Measurements from ENCODE around the gene MAPK7. TPM values are rescaled to one million over a fixed set of nuclear protein-coding genes. Genes with fewer than 3 reads are reported as not detected.

Gene MAPK7
- total RNA-seq, 2 experiments from 2014 or later = 40.6 to 41.4 TPM

- peaks cover 13% of the 10 kb centered on the region for H3K27me3 Mint-ChIP-seq
- CTCF ChIA-PET = interaction anchor here (1.6 kb wide), 1 partner anchor 10 kb away, joined by 5 read pairs; the partner anchor contains the start of gene MAPK7
- no peak for DNase-seq
- H3K4me3 Mint-ChIP-seq = no peak overlapping the region
- peaks cover 14% of the 10 kb centered on the region for H3K36me3 Mint-ChIP-seq (ENCODE audit: low read depth)
- H3K27ac Mint-ChIP-seq = no peak overlapping the region
- peaks cover 1% of the 10 kb centered on the region for H3K4me1 Mint-ChIP-seq
- H3K9me3 Mint-ChIP-seq = no peaks in the 10 kb centered on the region
- POLR2A ChIA-PET = no interaction called here
These were observed 9.7 kb downstream of the MAPK7 start for GRCh38 chr17:19387921-19388521.

- DNase-seq = no peak
- ChIA-PET CTCF (interaction anchor here (1.6 to 1.9 kb wide), 2 partner anchors 11 to 26 kb away, joined by 5 to 6 read pairs; partner anchors contain the start of genes B9D1 and MAPK7), POLR2A (no interaction called here)
- Mint-ChIP-seq H3K4me1 (peaks cover 1% of the 10 kb centered on the region), H3K4me3 (no peak overlapping the region), H3K9me3 (no peaks in the 10 kb centered on the region), H3K36me3 (ENCODE audit: low read depth) (peaks cover 10% of the 10 kb centered on the region), H3K27me3 (peaks cover 21% of the 10 kb centered on the region), H3K27ac (no peak overlapping the region)
These were observed 10.8 kb downstream of the MAPK7 start for GRCh38 chr17:19388791-19389785.

DNA sequence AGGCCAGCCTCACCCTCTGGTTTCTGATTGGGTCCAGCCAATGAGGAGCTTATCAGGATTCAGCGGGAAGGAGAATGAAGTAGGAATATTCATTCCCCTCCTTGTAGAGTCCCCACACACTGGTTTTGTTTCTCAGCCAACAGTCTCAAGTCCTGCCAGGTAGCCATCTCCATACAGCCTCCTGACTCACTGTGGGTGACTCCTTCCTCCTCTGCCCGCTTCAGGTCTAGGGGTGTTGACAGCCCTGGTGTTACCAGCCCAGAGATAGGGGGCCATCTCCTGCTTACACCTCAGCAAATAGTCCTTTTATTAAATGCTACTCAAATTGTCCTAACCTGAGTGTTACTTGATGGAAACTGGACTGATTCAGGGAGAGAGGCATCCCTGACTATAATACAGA lies 12.7 kb downstream of the MAPK7 start:
- H3K4me1 Mint-ChIP-seq = no peaks in the 10 kb centered on the region
- CTCF ChIA-PET = interaction anchor here (1.5 to 1.9 kb wide), 2 partner anchors 28 to 56 kb away, joined by 3 to 6 read pairs; partner anchors contain the start of gene B9D1
- H3K9me3 Mint-ChIP-seq = no peaks in the 10 kb centered on the region
- no peak for DNase-seq
- no peak overlapping the region for H3K4me3 Mint-ChIP-seq
- POLR2A ChIA-PET = no interaction called here
- peaks cover 26% of the 10 kb centered on the region for H3K27me3 Mint-ChIP-seq
- no peaks in the 10 kb centered on the region for H3K36me3 Mint-ChIP-seq (ENCODE audit: low read depth)
- H3K27ac Mint-ChIP-seq = no peak overlapping the region

DNA sequence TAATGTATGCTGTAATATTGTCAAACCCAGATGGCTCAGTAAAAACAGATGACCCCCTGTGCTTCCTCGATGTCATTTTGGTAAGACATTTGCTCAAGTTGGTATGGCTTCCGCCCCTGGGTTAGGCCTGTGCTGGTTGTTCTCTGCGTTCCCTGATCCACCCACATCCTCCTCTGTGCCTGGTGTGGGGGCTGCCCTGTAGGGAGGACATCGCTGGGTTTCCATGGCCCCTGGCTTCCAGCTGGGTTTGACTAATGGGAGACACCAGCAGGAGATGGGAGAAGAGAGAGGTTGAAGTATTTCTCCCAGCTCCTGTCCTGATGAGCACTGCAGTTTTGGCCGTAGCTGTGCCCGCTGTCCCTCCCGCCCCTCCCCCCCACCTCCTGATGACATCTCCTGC lies 13.1 kb downstream of the MAPK7 start:
- no peak overlapping the region for H3K27ac Mint-ChIP-seq
- no peak overlapping the region for H3K4me3 Mint-ChIP-seq
- POLR2A ChIA-PET = interaction anchor here (0.9 kb wide), 1 partner anchor 13 kb away, joined by 3 read pairs; the partner anchor contains the start of gene MAPK7
- H3K9me3 Mint-ChIP-seq = no peaks in the 10 kb centered on the region
- H3K36me3 Mint-ChIP-seq (ENCODE audit: low read depth) = no peaks in the 10 kb centered on the region
- no peaks in the 10 kb centered on the region for H3K4me1 Mint-ChIP-seq
- CTCF ChIA-PET = interaction anchor here (1.0 to 1.9 kb wide), 3 partner anchors 28 to 56 kb away, joined by 3 to 6 read pairs (median 3); partner anchors contain the start of gene B9D1
- no peak for DNase-seq
- H3K27me3 Mint-ChIP-seq = peaks cover 27% of the 10 kb centered on the region

- CTCF ChIA-PET = interaction anchor here (1.0 kb wide), 1 partner anchor 29 kb away, joined by 3 read pairs; no protein-coding TSS in a partner anchor
These were observed 14.0 kb downstream of the MAPK7 start for GRCh38 chr17:19392303-19392702.

GRCh38 chr17:19397556-19398041 lies 19.3 kb downstream of the MAPK7 start:
- Mint-ChIP-seq H3K4me3 (no peak overlapping the region), H3K27ac (no peak overlapping the region), H3K27me3 (peaks cover 25% of the 10 kb centered on the region), H3K9me3 (no peaks in the 10 kb centered on the region), H3K4me1 (no peaks in the 10 kb centered on the region), H3K36me3 (ENCODE audit: low read depth) (no peaks in the 10 kb centered on the region)
- no peak for DNase-seq
- ChIA-PET POLR2A (interaction anchor here (1.3 kb wide), 1 partner anchor 20 kb away, joined by 5 read pairs; the partner anchor contains the start of gene MAPK7), CTCF (interaction anchor here (1.3 kb wide), 1 partner anchor 11 kb away, joined by 3 read pairs; no protein-coding TSS in a partner anchor)

More at GRCh38 chr17:19392303-19392702, 14.0 kb downstream of the MAPK7 start:
- Mint-ChIP-seq H3K4me1 (no peaks in the 10 kb centered on the region), H3K4me3 (no peak overlapping the region), H3K27ac (no peak overlapping the region), H3K27me3 (peaks cover 31% of the 10 kb centered on the region), H3K36me3 (ENCODE audit: low read depth) (no peaks in the 10 kb centered on the region), H3K9me3 (no peaks in the 10 kb centered on the region)
- no peak for DNase-seq
- POLR2A ChIA-PET = interaction anchor here (0.7 to 0.9 kb wide), 2 partner anchors 14 to 29 kb away, joined by 3 read pairs; partner anchors contain the start of genes B9D1 and MAPK7

DNA sequence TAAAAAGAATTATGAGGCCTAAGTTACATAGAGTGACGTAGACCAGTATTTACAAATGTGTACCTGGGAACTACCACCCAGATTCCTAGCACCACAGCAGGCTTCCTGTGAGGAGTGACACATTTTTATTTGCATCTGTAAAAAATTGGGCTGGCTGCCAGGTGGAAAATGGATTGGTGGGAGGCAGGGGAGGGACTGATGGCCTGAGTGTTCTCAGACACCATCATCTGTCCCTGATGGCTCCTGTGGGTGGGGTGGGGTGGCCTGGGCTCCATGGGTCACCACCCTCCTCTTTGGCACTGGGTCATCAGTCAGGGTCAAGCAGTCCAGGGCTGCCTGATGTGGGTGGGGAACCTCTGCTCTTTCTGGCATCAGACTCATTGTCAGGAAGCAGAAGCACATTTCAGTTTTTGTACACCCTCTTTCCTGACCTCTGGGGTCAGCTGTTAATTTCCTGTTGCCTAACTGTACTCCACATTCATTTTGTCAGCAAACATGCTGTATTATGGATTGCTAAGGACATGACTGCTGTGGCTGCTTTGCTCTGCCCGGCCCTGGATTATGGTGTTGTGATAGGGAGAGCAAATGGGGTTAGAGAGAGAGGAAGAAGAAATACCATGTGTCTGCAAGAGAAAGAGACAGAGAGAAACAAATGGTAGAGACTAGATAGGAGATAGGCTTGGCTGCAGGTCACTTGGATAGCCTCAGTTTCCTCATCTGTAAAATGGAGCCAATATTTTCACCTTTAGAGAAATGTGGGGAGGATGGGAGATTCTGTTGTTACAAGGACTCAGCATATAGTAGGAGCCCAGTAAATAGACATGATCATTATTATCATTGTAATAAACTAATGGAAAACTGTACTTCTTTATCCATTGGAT lies 20.2 kb downstream of the MAPK7 start:
- H3K4me3 Mint-ChIP-seq = no peak overlapping the region
- ChIA-PET POLR2A (no interaction called here), CTCF (no interaction called here)
- H3K9me3 Mint-ChIP-seq = no peaks in the 10 kb centered on the region
- peaks cover 20% of the 10 kb centered on the region for H3K27me3 Mint-ChIP-seq
- no peak overlapping the region for H3K27ac Mint-ChIP-seq
- DNase-seq = no peak
- no peaks in the 10 kb centered on the region for H3K36me3 Mint-ChIP-seq (ENCODE audit: low read depth)
- no peaks in the 10 kb centered on the region for H3K4me1 Mint-ChIP-seq

- H3K4me1 Mint-ChIP-seq = no peaks in the 10 kb centered on the region
- ChIA-PET POLR2A (no interaction called here), CTCF (no interaction called here)
- H3K36me3 Mint-ChIP-seq (ENCODE audit: low read depth) = no peaks in the 10 kb centered on the region
- no peak overlapping the region for H3K4me3 Mint-ChIP-seq
- DNase-seq = no peak
- no peaks in the 10 kb centered on the region for H3K9me3 Mint-ChIP-seq
- peaks cover 16% of the 10 kb centered on the region for H3K27me3 Mint-ChIP-seq
- no peak overlapping the region for H3K27ac Mint-ChIP-seq
These were observed 21.6 kb downstream of the MAPK7 start for GRCh38 chr17:19399750-19400450.

- Mint-ChIP-seq H3K27ac (no peak overlapping the region), H3K4me1 (no peaks in the 10 kb centered on the region), H3K27me3 (peaks cover 11% of the 10 kb centered on the region), H3K4me3 (no peak overlapping the region), H3K36me3 (ENCODE audit: low read depth) (no peaks in the 10 kb centered on the region), H3K9me3 (no peaks in the 10 kb centered on the region)
- POLR2A ChIA-PET = no interaction called here
- DNase-seq = no peak
- CTCF ChIA-PET = interaction anchor here (0.6 kb wide), 1 partner anchor 343 kb away, joined by 3 read pairs; no protein-coding TSS in a partner anchor
These were observed 23.2 kb downstream of the MAPK7 start for GRCh38 chr17:19401321-19402010.

- Mint-ChIP-seq H3K27me3 (peaks cover 8% of the 10 kb centered on the region), H3K9me3 (no peaks in the 10 kb centered on the region), H3K27ac (no peak overlapping the region), H3K4me1 (no peaks in the 10 kb centered on the region), H3K36me3 (ENCODE audit: low read depth) (no peaks in the 10 kb centered on the region), H3K4me3 (no peak overlapping the region)
- DNase-seq = no peak
- ChIA-PET CTCF (interaction anchor here (0.6 kb wide), 1 partner anchor 342 kb away, joined by 3 read pairs; no protein-coding TSS in a partner anchor), POLR2A (no interaction called here)
These were observed 23.9 kb downstream of the MAPK7 start for GRCh38 chr17:19402171-19402570.

DNA sequence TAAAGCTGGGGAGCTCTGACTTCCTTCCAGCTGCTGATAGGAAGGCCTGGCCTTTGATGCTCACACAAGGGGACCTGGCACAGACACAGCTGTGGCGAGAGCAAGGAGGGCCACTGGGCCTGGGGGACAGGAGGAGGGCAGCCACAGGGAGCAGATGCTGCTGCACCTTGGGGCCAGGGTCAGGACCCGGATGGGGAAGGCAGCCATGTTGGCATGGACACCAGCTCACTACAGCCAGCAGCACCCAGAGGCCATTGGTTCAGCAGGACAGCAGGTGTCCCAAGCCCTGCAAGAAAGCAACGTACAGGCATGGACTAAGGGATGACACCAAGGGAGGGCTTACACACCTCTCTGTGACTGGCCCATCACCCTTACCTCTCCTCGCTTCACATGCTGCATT lies 24.7 kb downstream of the MAPK7 start:
- ChIA-PET POLR2A (no interaction called here), CTCF (no interaction called here)
- Mint-ChIP-seq H3K27me3 (peaks cover 8% of the 10 kb centered on the region), H3K36me3 (ENCODE audit: low read depth) (no peaks in the 10 kb centered on the region), H3K27ac (no peak overlapping the region), H3K4me1 (no peaks in the 10 kb centered on the region), H3K9me3 (no peaks in the 10 kb centered on the region), H3K4me3 (no peak overlapping the region)
- DNase-seq = no peak
